22Rv1 (cell line): ENCODE data around the gene NEDD4L.

Experiments
- H3K27ac ChIP-seq: fragments of 450-650 bp; 2 replicates; pipeline ENCODE4 v1.5.1; 2017
- CTCF ChIP-seq: fragments of 450-650 bp; IDR thresholded peaks from 2 replicates; pipeline ENCODE4 v1.5.1; 2017; ENCODE audit warnings: mild to moderate bottlenecking
- ZFX ChIP-seq: fragments of 450-650 bp; IDR thresholded peaks from 2 replicates; pipeline ENCODE4 v1.6.1; 2017; ENCODE audit warnings: antibody characterized with exemption, borderline replicate concordance

NEDD4L gene

GRCh38 chr18:58056852-58057251, 12.8 kb downstream of the NEDD4L start:
- no peak overlapping the region for H3K27ac ChIP-seq
- no peak for TF ChIP-seq CTCF
- TF ChIP-seq ZFX = no peak

GRCh38 chr18:58057291-58057965, 13.4 kb downstream of the NEDD4L start:
- TF ChIP-seq CTCF (no peak), ZFX (no peak)
- no peak overlapping the region for H3K27ac ChIP-seq

- H3K27ac ChIP-seq = no peak overlapping the region
- TF ChIP-seq ZFX (no peak), CTCF (no peak)
These were observed 14.7 kb downstream of the NEDD4L start for GRCh38 chr18:58058720-58059119.

- TF ChIP-seq CTCF (no peak), ZFX (no peak)
- no peak overlapping the region for H3K27ac ChIP-seq
These were observed 16.2 kb downstream of the NEDD4L start for GRCh38 chr18:58060254-58060653.

GRCh38 chr18:58061349-58061748, 17.3 kb downstream of the NEDD4L start:
- TF ChIP-seq CTCF (no peak), ZFX (no peak)
- H3K27ac ChIP-seq = no peak overlapping the region

GRCh38 chr18:58064406-58064998, 20.5 kb downstream of the NEDD4L start:
- no peak overlapping the region for H3K27ac ChIP-seq
- no peak for TF ChIP-seq CTCF
- TF ChIP-seq ZFX = no peak

- TF ChIP-seq ZFX (no peak), CTCF (no peak)
- no peak overlapping the region for H3K27ac ChIP-seq
These were observed 21.9 kb downstream of the NEDD4L start for GRCh38 chr18:58065956-58066355.
